NB4 (cell line): ENCODE results near the gene CACNA2D3.

Experiments used
- DNase-seq: peaks from one replicate; pipeline ENCODE4 v3.0.0; 2010; ENCODE audit warnings: low read depth
- H3K4me3 ChIP-seq: one replicate; pipeline ENCODE4 v1.5.1; 2011; ENCODE audit warnings: mild to moderate bottlenecking, low read depth, low read length, moderate library complexity
- CTCF ChIP-seq: IDR thresholded peaks from one replicate; pipeline ENCODE4 v1.5.1; 2012; ENCODE audit warnings: low read depth, low read length
- MAX ChIP-seq: IDR thresholded peaks from 2 replicates; pipeline ENCODE4 v1.6.1; 2011; ENCODE audit warnings: low read depth, low read length
- MYC ChIP-seq: IDR thresholded peaks from 2 replicates; pipeline ENCODE4 v1.6.1; 2011; ENCODE audit warnings: low read depth, low read length
- POLR2A ChIP-seq: IDR thresholded peaks from 2 replicates; pipeline ENCODE4 v1.6.1; 2011; ENCODE audit warnings: mild to moderate bottlenecking; ENCODE audit not compliant: insufficient read length; ENCODE audit errors: extremely low read depth

The CACNA2D3 gene

DNA sequence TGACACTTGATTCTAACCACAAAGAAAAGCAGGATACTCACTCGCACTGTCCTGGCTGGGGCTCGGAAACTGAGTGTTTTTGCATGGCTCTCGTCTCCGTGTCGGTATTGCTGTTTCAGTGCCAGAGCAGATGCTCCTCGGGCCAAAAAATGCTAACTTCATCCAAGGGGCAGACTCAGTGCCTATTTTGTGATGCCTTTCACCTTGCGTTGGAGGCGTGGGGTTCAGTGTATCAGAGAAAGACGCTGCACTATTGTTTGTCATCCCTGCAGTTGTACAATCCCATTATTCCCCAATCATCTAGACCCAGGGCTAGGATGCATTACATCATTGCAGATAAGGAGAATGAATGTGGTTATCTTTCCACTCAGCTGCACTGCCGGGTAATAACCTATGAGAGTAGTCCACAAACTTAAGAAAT, 1.4 kb downstream of the CACNA2D3 start:
- TF ChIP-seq POLR2A (no peak), CTCF (no peak), MYC (no peak), MAX (no peak)
- H3K4me3 ChIP-seq: no peak overlapping the region
- no peak for DNase-seq

GRCh38 chr3:54125300-54125699, 2.9 kb downstream of the CACNA2D3 start:
- DNase-seq: no peak
- TF ChIP-seq MYC: no peak
- no peak for TF ChIP-seq CTCF
- no peak for TF ChIP-seq POLR2A
- no peak for TF ChIP-seq MAX
- H3K4me3 ChIP-seq: no peak overlapping the region

DNA sequence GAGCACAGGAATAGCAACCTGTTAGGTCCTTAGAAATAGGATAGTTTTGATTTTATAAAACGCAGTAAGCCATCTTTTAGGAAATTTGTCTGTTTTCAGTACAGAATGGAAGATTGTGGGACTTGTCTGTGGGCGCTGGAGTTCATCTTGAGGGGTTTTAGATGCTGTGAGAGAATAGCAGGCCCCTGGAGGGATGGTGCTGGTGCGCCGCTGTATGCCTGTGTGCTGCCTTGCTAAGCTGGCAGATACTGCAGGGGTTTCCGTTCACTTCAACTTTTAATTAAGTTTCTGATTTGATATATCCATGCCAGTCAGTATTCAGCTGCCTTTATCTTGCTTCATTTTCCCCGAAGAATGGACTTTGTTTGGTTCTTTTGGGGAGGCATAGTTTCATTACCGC, 4.2 kb downstream of the CACNA2D3 start:
- DNase-seq: no peak
- H3K4me3 ChIP-seq: no peak overlapping the region
- no peak for TF ChIP-seq MAX
- TF ChIP-seq POLR2A: no peak
- no peak for TF ChIP-seq MYC
- no peak for TF ChIP-seq CTCF

DNA sequence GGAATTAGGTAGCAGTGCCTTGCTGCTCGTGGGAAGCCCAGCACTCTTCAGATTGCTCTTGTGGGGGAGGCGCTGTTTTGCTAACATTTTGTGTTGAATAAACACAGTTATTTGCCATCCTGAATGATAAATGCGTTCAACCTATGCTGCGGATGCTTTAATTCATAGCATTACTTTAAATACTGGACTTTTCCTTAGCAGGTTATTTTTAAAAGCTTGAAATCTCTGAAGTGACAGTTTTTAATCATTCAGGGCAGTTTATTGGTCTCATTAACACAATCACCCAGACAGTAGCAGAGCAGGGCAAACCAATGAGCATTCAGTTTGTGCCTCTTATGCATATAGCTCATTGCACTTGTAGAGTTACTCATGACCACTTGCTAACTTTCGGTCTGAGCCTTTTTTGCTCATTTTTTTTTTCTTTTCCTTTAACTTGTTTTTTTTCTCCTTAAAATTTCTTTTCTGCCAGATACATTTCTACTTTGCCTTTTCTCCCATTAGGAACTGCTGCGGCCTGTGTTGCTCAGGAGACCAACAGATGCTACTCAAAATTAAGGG, 5.2 kb downstream of the CACNA2D3 start:
- H3K4me3 ChIP-seq: no peak overlapping the region
- no peak for DNase-seq
- TF ChIP-seq MAX (no peak), CTCF (no peak), POLR2A (no peak), MYC (no peak)

- H3K4me3 ChIP-seq: no peak overlapping the region
- DNase-seq: no peak
- TF ChIP-seq MAX (no peak), POLR2A (no peak), MYC (no peak), CTCF (no peak)
Observed at GRCh38 chr3:54131026-54131605, 8.8 kb downstream of the CACNA2D3 start.

DNA sequence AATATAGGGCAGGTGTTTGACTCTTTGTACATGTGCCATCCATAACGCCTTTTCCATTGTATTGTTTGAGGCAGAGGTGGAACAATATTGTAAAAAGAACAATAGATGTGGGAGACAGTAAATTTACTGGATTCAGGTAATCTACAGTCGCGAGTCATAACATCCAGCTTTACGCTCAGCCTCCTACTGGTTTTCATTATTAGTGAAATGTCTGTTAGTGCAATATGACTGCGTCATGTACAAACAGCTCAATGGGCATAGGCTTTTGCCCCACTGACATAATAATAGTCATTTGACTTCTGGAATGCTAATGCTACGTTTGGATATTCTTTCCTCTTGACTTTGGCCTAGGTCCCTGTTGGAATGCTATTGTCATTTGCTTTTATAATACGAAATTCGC, 9.5 kb downstream of the CACNA2D3 start:
- no peak overlapping the region for H3K4me3 ChIP-seq
- no peak for TF ChIP-seq POLR2A
- TF ChIP-seq MYC: no peak
- no peak for DNase-seq
